HCT116 (cell line): ENCODE data around the gene CPEB2. TPM values are rescaled to one million over a fixed set of nuclear protein-coding genes. Genes with fewer than 3 reads are reported as not detected.

Source experiments
- ATAC-seq: fragments of 200-7000 bp; cut with Tn5 transposase; 2 replicates; pipeline ENCODE4 v1.9.1; 2020; ENCODE audit warnings: mild to moderate bottlenecking, moderate library complexity
- BruUV-seq: library from RNA; stranded (reverse); fragments of 400-500 nt; replicated peaks from 2 replicates; lab custom pipeline; 2021; lab: Mats Ljungman, UMichigan
- CTCF ChIA-PET: fragments of 300-600 bp; sonication (Branson Sonifier 250); formaldehyde crosslinking; loops from one replicate; lab custom pipeline; 2021; ENCODE audit warnings: antibody characterized with exemption; lab: Charles Lee
- POLR2A ChIA-PET: fragments of 300-600, 350-600 bp; sonication (Branson Sonifier 250); formaldehyde crosslinking; loops from one replicate; lab custom pipeline; 2021; ENCODE audit warnings: antibody characterized with exemption; lab: Charles Lee
- RAD21 ChIA-PET, 2 experiments: fragments of 300-600 bp; sonication (Branson Sonifier 250); formaldehyde crosslinking; loops; one replicate each; lab custom pipeline; 2023; ENCODE audit warnings: low total read pairs in 2 of 2; ENCODE audit not compliant: uncharacterized antibody in 2 of 2, unreplicated experiment in 2 of 2, low non-redundant PET in 1 of 2; lab: Charles Lee
- DNase-seq: peaks from one replicate; pipeline ENCODE4 v3.0.0-alpha.2; 2010; ENCODE audit warnings: low read depth, low spot score
- H2AFZ ChIP-seq: fragments of 200-600 bp; shearing (Covaris generic), sonication (generic); 2 replicates; pipeline ENCODE4 v1.6.1; 2017; ENCODE audit warnings: low read depth, mixed run types, mixed read lengths, antibody characterized with exemption, low read length; ENCODE audit not compliant: poor library complexity, severe bottlenecking
- H3K27ac ChIP-seq: 2 replicates; pipeline ENCODE4 v1.5.1; 2012; ENCODE audit warnings: low read depth, low read length
- H3K27me3 ChIP-seq: fragments of 200-600 bp; sonication (generic); 2 replicates; pipeline ENCODE4 v1.6.1; 2016; ENCODE audit warnings: mixed run types, low read length, mixed read lengths; ENCODE audit not compliant: insufficient read depth
- H3K36me3 ChIP-seq, 2 experiments: fragments of 200-500 bp in 1 of 2; fragments of 200-600 bp in 1 of 2; sonication (Bioruptor generic) in 1 of 2; sonication (generic) in 1 of 2; 2 replicates each; pipeline versions ENCODE4 v1.5.1 to v1.6.1; 2014 to 2016; ENCODE audit warnings: low read length in 2 of 2, inconsistent platforms in 1 of 2, mixed read lengths in 1 of 2, mixed run types in 1 of 2; ENCODE audit not compliant: insufficient read depth in 2 of 2, control insufficient read depth in 1 of 2
- H3K4me1 ChIP-seq, 2 experiments: fragments of 200-600 bp in 1 of 2; sonication (generic) in 1 of 2; 2 replicates each; pipeline versions ENCODE4 v1.5.1 to v1.6.1; 2012 to 2017; ENCODE audit warnings: low read length in 2 of 2, inconsistent platforms in 1 of 2, mild to moderate bottlenecking in 1 of 2, mixed read lengths in 1 of 2, mixed run types in 1 of 2, moderate library complexity in 1 of 2; ENCODE audit not compliant: insufficient read depth in 2 of 2, control insufficient read depth in 1 of 2
- H3K4me2 ChIP-seq: fragments of 200-600 bp; sonication (generic); 2 replicates; pipeline ENCODE4 v1.6.1; 2017; ENCODE audit warnings: mixed run types, low read length, mixed read lengths
- H3K4me3 ChIP-seq, 2 experiments: fragments of 200-600 bp in 1 of 2; sonication (generic) in 1 of 2; replicated peaks in 1 of 2; 2 replicates each; pipeline ENCODE4 v1.5.1; 2011 to 2016; ENCODE audit warnings: low read length in 2 of 2, control low read depth in 1 of 2, low read depth in 1 of 2, mild to moderate bottlenecking in 1 of 2, mixed read lengths in 1 of 2, mixed run types in 1 of 2
- H3K79me2 ChIP-seq: fragments of 200-600 bp; sonication (generic); 2 replicates; pipeline ENCODE4 v1.6.1; 2017; ENCODE audit warnings: mild to moderate bottlenecking, mixed run types, low read length, moderate library complexity, mixed read lengths; ENCODE audit not compliant: insufficient read depth
- H3K9ac ChIP-seq: fragments of 200-600 bp; sonication (generic); 2 replicates; pipeline ENCODE4 v1.6.1; 2016; ENCODE audit warnings: low read length, mixed read lengths
- H3K9me2 ChIP-seq: fragments of 200-600 bp; sonication (generic), shearing (Covaris generic); 2 replicates; pipeline ENCODE4 v1.6.1; 2017; ENCODE audit warnings: mixed run types, mild to moderate bottlenecking, moderate library complexity; ENCODE audit not compliant: insufficient read depth
- H3K9me3 ChIP-seq, 2 experiments: fragments of 200-500 bp in 1 of 2; fragments of 200-600 bp in 1 of 2; sonication (Bioruptor generic) in 1 of 2; sonication (generic) in 1 of 2; 2 replicates each; pipeline ENCODE4 v1.6.1; 2014 to 2017; ENCODE audit warnings: low read length in 2 of 2, mixed read lengths in 2 of 2, inconsistent platforms in 1 of 2, low read depth in 1 of 2, mild to moderate bottlenecking in 1 of 2, mixed run types in 1 of 2, moderate library complexity in 1 of 2; ENCODE audit not compliant: control insufficient read depth in 1 of 2, insufficient read depth in 1 of 2
- H4K20me1 ChIP-seq: fragments of 200-600 bp; sonication (generic), shearing (Covaris generic); 2 replicates; pipeline ENCODE4 v1.6.1; 2017; ENCODE audit warnings: mixed run types, mild to moderate bottlenecking, moderate library complexity; ENCODE audit not compliant: insufficient read depth
- CBX3 ChIP-seq: IDR thresholded peaks from 2 replicates; pipeline ENCODE4 v1.6.1; 2012; ENCODE audit warnings: low read depth
- ELF1 ChIP-seq: IDR thresholded peaks from 2 replicates; pipeline ENCODE4 v1.6.1; 2012; ENCODE audit warnings: low read depth, borderline replicate concordance
- EZH2phosphoT487 ChIP-seq: fragments of 200-600 bp; IDR thresholded peaks from 2 replicates; pipeline ENCODE4 v1.6.1; 2018; ENCODE audit warnings: antibody characterized with exemption, borderline replicate concordance
- FOSL1 ChIP-seq: IDR thresholded peaks from 2 replicates; pipeline ENCODE4 v1.6.1; 2012; ENCODE audit warnings: low read depth
- MAX ChIP-seq: IDR thresholded peaks from 2 replicates; pipeline ENCODE4 v1.6.1; 2012
- POLR2AphosphoS5 ChIP-seq: IDR thresholded peaks from 2 replicates; pipeline ENCODE4 v1.6.1; 2011; ENCODE audit warnings: mild to moderate bottlenecking, low read depth, low read length, moderate library complexity
- RAD21 ChIP-seq: IDR thresholded peaks from 2 replicates; pipeline ENCODE4 v1.6.1; 2012; ENCODE audit warnings: low read depth, mild to moderate bottlenecking
- SP1 ChIP-seq: IDR thresholded peaks from 2 replicates; pipeline ENCODE4 v1.6.1; 2012; ENCODE audit warnings: low read depth
- SRF ChIP-seq: IDR thresholded peaks from 2 replicates; pipeline ENCODE4 v1.6.1; 2012; ENCODE audit warnings: low read depth
- ZFX ChIP-seq: fragments of 450-650 bp; IDR thresholded peaks from 2 replicates; pipeline ENCODE4 v1.6.1; 2017
- ZNF274 ChIP-seq: fragments of 200-500 bp; sonication (Bioruptor generic); IDR thresholded peaks from 2 replicates; pipeline ENCODE4 v1.6.1; 2014; ENCODE audit warnings: mild to moderate bottlenecking, low read depth, low read length, inconsistent platforms
- intact Hi-C: fragments of 100-400 bp; cut with micrococcal nuclease; formaldehyde crosslinking; loops from 2 replicates; pipeline ENCODE4 v1.10.0; 2022
- total RNA-seq: library from RNA; stranded (reverse); gene quantifications from one replicate; pipeline ENCODE4 v1.2.1, GENCODE V29; 2021; ENCODE audit not compliant: unreplicated experiment

CPEB2 gene
- total RNA-seq, 1 experiment from 2014 or later, result 1.3 TPM

GRCh38 chr4:15075875-15076274 lies 73.6 kb downstream of the CPEB2 start:
- no peak for ATAC-seq
- BruUV-seq, result no TSS peak
- POLR2A ChIA-PET, result no interaction called here

GRCh38 chr4:15077969-15078368 lies 75.7 kb downstream of the CPEB2 start:
- Histone ChIP-seq H3K4me1 (no peaks in the 10 kb centered on the region), H3K4me2 (no peak overlapping the region), H3K4me3 (no peak overlapping the region), H3K27me3 (no peaks in the 10 kb centered on the region), H3K27ac (no peak overlapping the region), H4K20me1 (no peaks in the 10 kb centered on the region), H3K9ac (no peak overlapping the region), H3K36me3 (no peaks in the 10 kb centered on the region), H3K9me3 (no peaks in the 10 kb centered on the region; a peak in 1 of 4 replicates), H2AFZ (no peak overlapping the region), H3K79me2 (no peaks in the 10 kb centered on the region), H3K9me2 (no peaks in the 10 kb centered on the region)
- BruUV-seq, result no TSS peak
- intact Hi-C loops, result no loop called here
- ChIA-PET POLR2A (no interaction called here), CTCF (no interaction called here), RAD21 (no interaction called here)
- TF ChIP-seq RAD21 (no peak), SRF (no peak), CBX3 (no peak)
- ATAC-seq, result no peak
- DNase-seq, result no peak

More at GRCh38 chr4:15075875-15076274, 73.6 kb downstream of the CPEB2 start:
- Histone ChIP-seq H3K4me3 (no peak overlapping the region), H3K9me3 (no peaks in the 10 kb centered on the region; a peak in 1 of 4 replicates), H4K20me1 (no peaks in the 10 kb centered on the region), H3K27ac (no peak overlapping the region)
- DNase-seq, result no peak
- RAD21 ChIA-PET, result no interaction called here
- TF ChIP-seq ZFX, result no peak
- TF ChIP-seq MAX, result no peak
- TF ChIP-seq SP1, result no peak
- no peak for TF ChIP-seq POLR2AphosphoS5
- no peak for TF ChIP-seq ZNF274
- no peak for TF ChIP-seq FOSL1
- TF ChIP-seq EZH2phosphoT487, result no peak
- TF ChIP-seq ELF1, result no peak
- TF ChIP-seq, all 23 proteins: peak for 0
- no peak overlapping the region for H2AFZ ChIP-seq
- no peaks in the 10 kb centered on the region for H3K36me3 ChIP-seq
- H3K79me2 ChIP-seq, result no peaks in the 10 kb centered on the region
- CTCF ChIA-PET, result no interaction called here
- H3K4me1 ChIP-seq, result no peaks in the 10 kb centered on the region
- H3K9ac ChIP-seq, result no peak overlapping the region
- H3K4me2 ChIP-seq, result no peak overlapping the region
- no peaks in the 10 kb centered on the region for H3K27me3 ChIP-seq
- intact Hi-C loops, result no loop called here
- H3K9me2 ChIP-seq, result no peaks in the 10 kb centered on the region
